Measurements from ENCODE around the gene GRAMD2A. TPM values are rescaled to one million over a fixed set of nuclear protein-coding genes. Genes with fewer than 3 reads are reported as not detected.

Gene GRAMD2A
- total and polyA plus RNA-seq, 7 donors: 0.16 to 4.3 (median 1.6) TPM; not detected in 1

DNA sequence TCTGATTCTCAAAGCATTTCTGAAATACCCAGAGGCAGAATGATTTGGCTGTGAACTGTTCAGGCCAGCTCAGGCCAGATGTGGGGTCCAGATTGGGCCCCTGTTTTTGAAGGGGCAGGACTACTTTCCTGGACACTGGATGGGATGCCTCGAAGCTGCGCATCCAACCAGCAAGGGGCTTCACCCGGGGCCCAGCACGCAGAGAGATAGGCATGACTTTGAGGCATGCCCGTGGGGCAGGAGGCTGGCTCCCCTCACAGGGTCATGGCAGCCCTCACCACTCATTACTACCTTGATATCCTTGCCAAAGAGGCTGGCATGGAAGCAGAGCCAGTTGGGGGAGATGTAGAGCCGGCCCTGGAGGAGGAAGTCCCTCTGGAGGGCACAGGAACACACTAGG lies 30.1 kb downstream of the GRAMD2A start:
- intact Hi-C loops (cut with DNase I): no loop called here
- TF ChIP-seq EP300 (IDR thresholded peaks at IDR 0.05) (no peak), POLR2A (IDR thresholded peaks at IDR 0.05) (no peak), POLR2AphosphoS5 (IDR thresholded peaks at IDR 0.05) (no peak)
- TF ChIP-seq, protein P1, sequence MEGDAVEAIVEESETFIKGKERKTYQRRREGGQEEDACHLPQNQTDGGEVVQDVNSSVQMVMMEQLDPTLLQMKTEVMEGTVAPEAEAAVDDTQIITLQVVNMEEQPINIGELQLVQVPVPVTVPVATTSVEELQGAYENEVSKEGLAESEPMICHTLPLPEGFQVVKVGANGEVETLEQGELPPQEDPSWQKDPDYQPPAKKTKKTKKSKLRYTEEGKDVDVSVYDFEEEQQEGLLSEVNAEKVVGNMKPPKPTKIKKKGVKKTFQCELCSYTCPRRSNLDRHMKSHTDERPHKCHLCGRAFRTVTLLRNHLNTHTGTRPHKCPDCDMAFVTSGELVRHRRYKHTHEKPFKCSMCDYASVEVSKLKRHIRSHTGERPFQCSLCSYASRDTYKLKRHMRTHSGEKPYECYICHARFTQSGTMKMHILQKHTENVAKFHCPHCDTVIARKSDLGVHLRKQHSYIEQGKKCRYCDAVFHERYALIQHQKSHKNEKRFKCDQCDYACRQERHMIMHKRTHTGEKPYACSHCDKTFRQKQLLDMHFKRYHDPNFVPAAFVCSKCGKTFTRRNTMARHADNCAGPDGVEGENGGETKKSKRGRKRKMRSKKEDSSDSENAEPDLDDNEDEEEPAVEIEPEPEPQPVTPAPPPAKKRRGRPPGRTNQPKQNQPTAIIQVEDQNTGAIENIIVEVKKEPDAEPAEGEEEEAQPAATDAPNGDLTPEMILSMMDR (IDR thresholded peaks at IDR 0.05): no peak
- Histone ChIP-seq H3K27me3 (no peaks in the 10 kb centered on the region), H3K27ac (no peak overlapping the region), H3K4me1 (no peaks in the 10 kb centered on the region), H3K36me3 (no peaks in the 10 kb centered on the region), H3K4me3 (no peak overlapping the region), H3K9me3 (no peaks in the 10 kb centered on the region)
- no peak for DNase-seq
- WGBS, 2 donors: 76 to 77% methylated on average over 6 of the region's 6 CpGs

DNA sequence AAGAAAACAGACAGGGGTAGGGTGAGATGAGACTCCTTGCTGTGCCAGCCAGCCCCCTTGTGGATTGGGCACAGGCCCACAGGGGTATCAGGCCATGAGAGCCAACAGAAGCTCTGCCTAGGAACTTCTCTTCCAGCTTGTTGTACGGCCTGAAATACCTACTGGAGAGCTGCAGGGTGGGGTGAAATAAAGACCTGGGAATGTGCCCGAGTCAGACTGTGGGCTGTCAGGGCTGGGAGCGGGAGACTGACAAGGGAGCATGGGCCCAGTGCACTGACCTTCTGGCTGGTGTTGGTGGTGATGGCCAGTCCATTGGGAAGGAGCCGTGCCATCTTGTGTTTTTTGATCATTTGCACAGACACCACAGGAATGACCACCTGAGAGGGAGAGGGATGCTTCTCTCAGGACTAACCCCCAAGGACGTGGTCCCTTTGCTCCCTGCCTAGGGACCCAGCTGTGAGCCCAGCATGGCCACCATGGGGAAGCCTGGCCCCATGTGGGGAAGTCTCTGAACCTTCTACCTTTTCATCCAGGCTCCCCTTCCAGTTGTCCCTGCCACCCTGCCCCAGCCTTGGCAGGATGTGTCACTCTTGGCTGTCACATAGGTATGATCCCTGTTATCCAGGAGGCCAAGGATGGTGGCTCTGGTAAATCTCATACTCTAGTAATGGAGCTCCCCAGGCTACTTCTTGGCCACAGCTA lies 30.7 kb downstream of the GRAMD2A start:
- H3K4me3 ChIP-seq: no peak overlapping the region
- no peaks in the 10 kb centered on the region for H3K4me1 ChIP-seq
- no peaks in the 10 kb centered on the region for H3K27me3 ChIP-seq
- no peak overlapping the region for H3K27ac ChIP-seq
- DNase-seq: no peak
- no peaks in the 10 kb centered on the region for H3K9me3 ChIP-seq
- TF ChIP-seq POLR2A (IDR thresholded peaks at IDR 0.05) (no peak), POLR2AphosphoS5 (IDR thresholded peaks at IDR 0.05) (no peak)
- TF ChIP-seq, protein P1 (IDR thresholded peaks at IDR 0.05): no peak
- no peaks in the 10 kb centered on the region for H3K36me3 ChIP-seq
- intact Hi-C loops (cut with DNase I): no loop called here
- WGBS, 2 donors: 94 to 95% methylated on average over 5 of the region's 5 CpGs

DNA sequence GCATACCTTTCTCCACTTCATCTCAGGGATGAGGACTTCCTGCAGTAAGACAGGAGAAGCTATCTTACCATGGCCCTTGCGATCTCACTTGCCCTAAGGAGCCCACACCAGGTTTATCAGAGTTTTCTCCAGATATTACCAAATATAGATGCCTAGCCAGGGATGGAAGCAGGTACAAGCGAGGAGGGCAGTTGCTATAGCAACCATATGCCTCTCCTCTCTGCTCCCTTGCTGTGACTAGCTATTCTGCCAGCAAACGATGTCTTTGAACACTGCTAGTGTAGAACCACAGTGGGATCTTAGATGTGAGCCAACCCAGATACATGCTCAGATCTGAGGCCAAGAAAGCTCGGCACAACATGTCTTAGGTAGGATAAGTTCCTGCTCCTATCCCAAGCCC lies 33.9 kb downstream of the GRAMD2A start:
- H3K27ac ChIP-seq: no peak overlapping the region
- intact Hi-C loops (cut with DNase I): no loop called here
- no peak for DNase-seq
- peaks cover 0 to 4% (median 0%) of the 10 kb centered on the region in 4 donors for H3K4me1 ChIP-seq
- no peaks in the 10 kb centered on the region for H3K36me3 ChIP-seq
- no peaks in the 10 kb centered on the region for H3K27me3 ChIP-seq
- no peaks in the 10 kb centered on the region for H3K9me3 ChIP-seq
- TF ChIP-seq POLR2A (IDR thresholded peaks at IDR 0.05): no peak
- TF ChIP-seq, protein P1 (IDR thresholded peaks at IDR 0.05): no peak
- no peak for TF ChIP-seq EP300 (IDR thresholded peaks at IDR 0.05)
- TF ChIP-seq POLR2AphosphoS5 (IDR thresholded peaks at IDR 0.05): no peak
- no peak overlapping the region for H3K4me3 ChIP-seq
- 83 to 86% methylated on average over 4 of the region's 4 CpGs for WGBS, 2 donors

DNA sequence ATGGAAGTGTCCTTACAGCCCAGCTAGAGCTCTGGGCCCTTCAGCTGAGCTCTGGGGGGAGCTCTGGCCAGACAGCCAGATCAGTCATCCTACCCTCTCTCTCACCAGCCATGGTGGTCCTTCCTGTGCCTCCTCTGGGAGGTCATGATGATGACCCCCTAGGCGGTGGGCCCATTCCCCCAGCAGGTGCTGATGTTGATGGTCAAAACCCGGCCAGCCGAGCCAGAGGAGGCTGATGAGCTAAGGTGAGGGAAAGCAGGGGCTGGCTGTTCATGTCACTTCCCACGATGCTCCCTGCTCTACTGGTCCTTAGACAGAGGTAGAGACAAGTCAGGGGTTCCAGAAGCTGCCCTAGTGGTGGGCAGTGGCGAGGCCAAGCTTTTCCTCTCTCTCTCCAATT lies 35.0 kb downstream of the GRAMD2A start:
- no peak for DNase-seq
- H3K27ac ChIP-seq: no peak overlapping the region
- intact Hi-C loops (cut with DNase I): no loop called here
- H3K4me1 ChIP-seq: peaks cover 0 to 4% (median 0%) of the 10 kb centered on the region in 4 donors
- H3K9me3 ChIP-seq: no peaks in the 10 kb centered on the region
- H3K36me3 ChIP-seq: no peaks in the 10 kb centered on the region
- H3K27me3 ChIP-seq: no peaks in the 10 kb centered on the region
- WGBS, 2 donors: 91 to 93% methylated on average over 5 of the region's 5 CpGs
- no peak overlapping the region for H3K4me3 ChIP-seq
- TF ChIP-seq POLR2A (IDR thresholded peaks at IDR 0.05): no peak
- no peak for TF ChIP-seq EP300 (IDR thresholded peaks at IDR 0.05)
- no peak for TF ChIP-seq POLR2AphosphoS5 (IDR thresholded peaks at IDR 0.05)
- TF ChIP-seq, protein P1 (IDR thresholded peaks at IDR 0.05): no peak
